A673 (cell line): ENCODE results near the gene CDKAL1. TPM values are rescaled to one million over a fixed set of nuclear protein-coding genes. Genes with fewer than 3 reads are reported as not detected.

ENCODE experiments used
- BruUV-seq: library from RNA; stranded (reverse); fragments of 400-500 nt; replicated peaks from 2 replicates; lab custom pipeline; 2021; lab: Mats Ljungman, UMichigan
- CTCF ChIA-PET: fragments of 300-600 bp; sonication (Branson Sonifier 250); formaldehyde crosslinking; loops from one replicate; lab custom pipeline; 2022; ENCODE audit warnings: antibody characterized with exemption; lab: Charles Lee
- POLR2A ChIA-PET: fragments of 300-600 bp; sonication (Branson Sonifier 250); formaldehyde crosslinking; loops from one replicate; lab custom pipeline; 2022; ENCODE audit warnings: antibody characterized with exemption; ENCODE audit not compliant: low non-redundant PET; lab: Charles Lee
- DNase-seq: peaks from one replicate; pipeline ENCODE4 v3.0.0-alpha.2; 2015; ENCODE audit warnings: low spot score
- H3K27ac ChIP-seq: fragments of 200-600 bp; sonication (generic); 2 replicates; pipeline ENCODE4 v1.5.1; 2016; ENCODE audit warnings: mixed run types, low read depth, mild to moderate bottlenecking, mixed read lengths, antibody characterized with exemption, low read length; ENCODE audit not compliant: poor library complexity, severe bottlenecking
- H3K27me3 ChIP-seq: fragments of 200-600 bp; sonication (generic); replicated peaks from 2 replicates; pipeline ENCODE4 v1.6.1; 2017; ENCODE audit warnings: mixed run types, low read depth, mild to moderate bottlenecking, mixed read lengths, antibody characterized with exemption, low read length; ENCODE audit not compliant: insufficient read depth, poor library complexity
- H3K36me3 ChIP-seq: fragments of 200-600 bp; sonication (generic); 2 replicates; pipeline ENCODE4 v1.6.1; 2016; ENCODE audit warnings: mixed run types, mild to moderate bottlenecking, mixed read lengths, antibody characterized with exemption, low read length; ENCODE audit not compliant: insufficient read depth, poor library complexity, severe bottlenecking
- H3K4me1 ChIP-seq: fragments of 200-600 bp; sonication (generic); 2 replicates; pipeline ENCODE4 v1.6.1; 2017; ENCODE audit warnings: mixed run types, mild to moderate bottlenecking, mixed read lengths, antibody characterized with exemption, low read length; ENCODE audit not compliant: insufficient read depth, poor library complexity, severe bottlenecking
- H3K4me3 ChIP-seq: fragments of 200-600 bp; sonication (generic); 2 replicates; pipeline ENCODE4 v1.5.1; 2016; ENCODE audit warnings: low read depth, mixed run types, mild to moderate bottlenecking, mixed read lengths, low read length; ENCODE audit not compliant: poor library complexity, severe bottlenecking
- H3K9me3 ChIP-seq: fragments of 200-600 bp; sonication (generic); 2 replicates; pipeline ENCODE4 v1.6.1; 2016; ENCODE audit warnings: mixed run types, low read depth, mild to moderate bottlenecking, mixed read lengths, antibody characterized with exemption, low read length; ENCODE audit not compliant: poor library complexity, severe bottlenecking
- EZH2 ChIP-seq: fragments of 200-600 bp; sonication (generic); IDR thresholded peaks from 2 replicates; pipeline ENCODE4 v1.6.1; 2017; ENCODE audit warnings: borderline replicate concordance, low read depth, mild to moderate bottlenecking, mixed read lengths, antibody characterized with exemption, low read length; ENCODE audit not compliant: poor library complexity, severe bottlenecking
- intact Hi-C: fragments of 100-400 bp; cut with micrococcal nuclease; formaldehyde crosslinking; loops from one replicate; pipeline ENCODE4 v1.10.0; 2022; ENCODE audit not compliant: unreplicated experiment
- total RNA-seq: library from RNA; stranded (reverse); gene quantifications from 2 replicates; pipeline ENCODE4 v1.2.3, GENCODE V29; 2021
- TF ChIP-seq, protein P1 (sequence below): fragments of 300-800, 200-600 bp; sonication (generic); conservative IDR thresholded peaks from 2 replicates; pipeline ENCODE4 v1.5.1; 2017; ENCODE audit warnings: low read depth, mild to moderate bottlenecking, antibody characterized with exemption, low read length, moderate library complexity, mixed read lengths

CDKAL1 gene
- total RNA-seq, 1 experiment from 2014 or later: 35.5 TPM

DNA sequence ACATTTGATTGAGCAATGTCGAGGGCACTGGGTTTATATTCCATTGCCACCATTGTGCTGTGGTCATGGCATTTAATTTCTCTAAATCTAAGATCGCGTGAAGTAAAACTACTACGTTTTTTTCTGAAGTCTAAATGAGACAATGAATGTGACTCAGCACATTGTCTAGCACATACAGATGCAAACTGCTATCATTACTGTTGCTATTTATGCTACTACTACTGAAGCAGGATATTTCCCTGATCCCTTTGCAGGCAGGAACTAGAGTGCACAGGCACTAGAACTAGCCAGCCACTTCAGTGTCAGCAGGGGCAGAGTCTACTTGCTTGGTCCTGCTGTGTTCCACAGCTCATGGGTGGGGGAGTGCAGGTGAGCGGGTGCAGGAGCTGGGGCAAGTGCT lies 449.7 kb downstream of the CDKAL1 start:
- no peak for DNase-seq
- no peak overlapping the region for H3K27ac ChIP-seq
- H3K4me1 ChIP-seq: no peaks in the 10 kb centered on the region
- no peaks in the 10 kb centered on the region for H3K27me3 ChIP-seq
- no peaks in the 10 kb centered on the region for H3K9me3 ChIP-seq
- TF ChIP-seq, protein P1, sequence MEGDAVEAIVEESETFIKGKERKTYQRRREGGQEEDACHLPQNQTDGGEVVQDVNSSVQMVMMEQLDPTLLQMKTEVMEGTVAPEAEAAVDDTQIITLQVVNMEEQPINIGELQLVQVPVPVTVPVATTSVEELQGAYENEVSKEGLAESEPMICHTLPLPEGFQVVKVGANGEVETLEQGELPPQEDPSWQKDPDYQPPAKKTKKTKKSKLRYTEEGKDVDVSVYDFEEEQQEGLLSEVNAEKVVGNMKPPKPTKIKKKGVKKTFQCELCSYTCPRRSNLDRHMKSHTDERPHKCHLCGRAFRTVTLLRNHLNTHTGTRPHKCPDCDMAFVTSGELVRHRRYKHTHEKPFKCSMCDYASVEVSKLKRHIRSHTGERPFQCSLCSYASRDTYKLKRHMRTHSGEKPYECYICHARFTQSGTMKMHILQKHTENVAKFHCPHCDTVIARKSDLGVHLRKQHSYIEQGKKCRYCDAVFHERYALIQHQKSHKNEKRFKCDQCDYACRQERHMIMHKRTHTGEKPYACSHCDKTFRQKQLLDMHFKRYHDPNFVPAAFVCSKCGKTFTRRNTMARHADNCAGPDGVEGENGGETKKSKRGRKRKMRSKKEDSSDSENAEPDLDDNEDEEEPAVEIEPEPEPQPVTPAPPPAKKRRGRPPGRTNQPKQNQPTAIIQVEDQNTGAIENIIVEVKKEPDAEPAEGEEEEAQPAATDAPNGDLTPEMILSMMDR: no peak
- no peak for TF ChIP-seq EZH2
- intact Hi-C loops: no loop called here
- CTCF ChIA-PET: no interaction called here
- H3K4me3 ChIP-seq: no peak overlapping the region
- no peaks in the 10 kb centered on the region for H3K36me3 ChIP-seq
- no TSS peak for BruUV-seq
- POLR2A ChIA-PET: interaction anchor here (0.6 kb wide), 1 partner anchor 837 kb away, joined by 4 read pairs; no protein-coding TSS in a partner anchor

GRCh38 chr6:20985821-20986220 lies 451.6 kb downstream of the CDKAL1 start:
- no peak for TF ChIP-seq EZH2
- TF ChIP-seq, protein P1: no peak
- Histone ChIP-seq H3K9me3 (no peaks in the 10 kb centered on the region), H3K27me3 (no peaks in the 10 kb centered on the region), H3K4me3 (no peak overlapping the region), H3K4me1 (peaks cover 8% of the 10 kb centered on the region), H3K27ac (no peak overlapping the region), H3K36me3 (no peaks in the 10 kb centered on the region)
- ChIA-PET CTCF (no interaction called here), POLR2A (no interaction called here)
- intact Hi-C loops: no loop called here
- no peak for DNase-seq
- BruUV-seq: no TSS peak

GRCh38 chr6:20991910-20992309 lies 457.7 kb downstream of the CDKAL1 start:
- H3K27me3 ChIP-seq: no peaks in the 10 kb centered on the region
- no peak for DNase-seq
- no peaks in the 10 kb centered on the region for H3K9me3 ChIP-seq
- H3K27ac ChIP-seq: no peak overlapping the region
- peaks cover 8% of the 10 kb centered on the region for H3K4me1 ChIP-seq
- ChIA-PET POLR2A (no interaction called here), CTCF (no interaction called here)
- intact Hi-C loops: no loop called here
- BruUV-seq: no TSS peak
- no peak overlapping the region for H3K4me3 ChIP-seq
- TF ChIP-seq, protein P1: no peak
- TF ChIP-seq EZH2: no peak
- H3K36me3 ChIP-seq: no peaks in the 10 kb centered on the region
